Activated naive CD4-positive, alpha-beta T cell (primary cell): ENCODE measurements around the gene CCDC40.
"Not testable (repeated sequence)": the region's sequence is repeated elsewhere in the genome, so short reads cannot be mapped to it uniquely, and the experiment has no call there.

Experiments
- DNase-seq, 4 experiments: peaks; one replicate each; lab custom pipeline; 2025; lab: John Stamatoyannopoulos, UW

The CCDC40 gene

GRCh38 chr17:80045703-80046102 is 9.3 kb downstream of the CCDC40 start:
- no peak for DNase-seq

- not testable (repeated sequence) for DNase-seq
These were observed 10.3 kb downstream of the CCDC40 start for GRCh38 chr17:80046709-80047108.

- DNase-seq = no peak
These were observed 10.7 kb downstream of the CCDC40 start for GRCh38 chr17:80047176-80047575.

GRCh38 chr17:80049986-80050385 is 13.5 kb downstream of the CCDC40 start:
- no peak for DNase-seq

GRCh38 chr17:80050706-80051105 is 14.3 kb downstream of the CCDC40 start:
- no peak for DNase-seq

GRCh38 chr17:80051681-80052080 is 15.2 kb downstream of the CCDC40 start:
- DNase-seq = no peak

GRCh38 chr17:80053102-80053501 is 16.7 kb downstream of the CCDC40 start:
- DNase-seq = no peak

- no peak for DNase-seq
These were observed 19.2 kb downstream of the CCDC40 start for GRCh38 chr17:80055597-80055996.

GRCh38 chr17:80058311-80058955 is 22.0 kb downstream of the CCDC40 start:
- DNase-seq = no peak

- DNase-seq = no peak
These were observed 24.2 kb downstream of the CCDC40 start for GRCh38 chr17:80060644-80061043.

- no peak for DNase-seq
These were observed 25.0 kb downstream of the CCDC40 start for GRCh38 chr17:80061421-80061820.

- DNase-seq = no peak
These were observed 27.6 kb downstream of the CCDC40 start for GRCh38 chr17:80063830-80064585.

GRCh38 chr17:80064696-80065095 is 28.3 kb downstream of the CCDC40 start:
- DNase-seq = no peak

- DNase-seq = no peak
These were observed 29.2 kb downstream of the CCDC40 start for GRCh38 chr17:80065478-80066170.

- DNase-seq = no peak
These were observed 31.0 kb downstream of the CCDC40 start for GRCh38 chr17:80067393-80067986.

- DNase-seq = no peak
These were observed 32.1 kb downstream of the CCDC40 start for GRCh38 chr17:80068301-80069222.

GRCh38 chr17:80070375-80071115 is 34.1 kb downstream of the CCDC40 start:
- no peak for DNase-seq

- DNase-seq = no peak
These were observed 34.8 kb downstream of the CCDC40 start for GRCh38 chr17:80071116-80071841.

GRCh38 chr17:80072410-80072809 is 36.0 kb downstream of the CCDC40 start:
- DNase-seq = no peak

GRCh38 chr17:80080081-80080480 is 43.6 kb downstream of the CCDC40 start:
- no peak for DNase-seq
